ENCODE results near the gene RPS6KC1.
"Not testable (repeated sequence)": the region's sequence is repeated elsewhere in the genome, so short reads cannot be mapped to it uniquely, and the experiment has no call there.

RPS6KC1 gene

GRCh38 chr1:213211201-213211600, 160.2 kb downstream of the RPS6KC1 start:
- no peak for DNase-seq (ENCODE audit: low spot score)
- FAIRE-seq: no peak

- not testable (repeated sequence) for FAIRE-seq; DNase-seq (ENCODE audit: low spot score)
Measured at GRCh38 chr1:213219076-213219475, 168.0 kb downstream of the RPS6KC1 start.

GRCh38 chr1:213221209-213221608, 170.2 kb downstream of the RPS6KC1 start:
- no peak for FAIRE-seq
- no peak for DNase-seq (ENCODE audit: low spot score)

- FAIRE-seq (no peak), DNase-seq (ENCODE audit: low spot score) (no peak)
Measured at GRCh38 chr1:213227458-213227857, 176.4 kb downstream of the RPS6KC1 start.

- DNase-seq (ENCODE audit: low spot score) (no peak), FAIRE-seq (no peak)
Measured at GRCh38 chr1:213231795-213232231, 180.8 kb downstream of the RPS6KC1 start.

- no peak for FAIRE-seq
- DNase-seq (ENCODE audit: low spot score): no peak
Measured at GRCh38 chr1:213242883-213243282, 191.8 kb downstream of the RPS6KC1 start.

- FAIRE-seq (no peak), DNase-seq (ENCODE audit: low spot score) (peak; percentile 22)
Measured at GRCh38 chr1:213244664-213245091, 193.6 kb downstream of the RPS6KC1 start.

- DNase-seq (ENCODE audit: low spot score): no peak
- no peak for FAIRE-seq
Measured at GRCh38 chr1:213245260-213245910, 194.3 kb downstream of the RPS6KC1 start.

GRCh38 chr1:213247038-213247437, 196.0 kb downstream of the RPS6KC1 start:
- no peak for DNase-seq (ENCODE audit: low spot score)
- FAIRE-seq: no peak

- FAIRE-seq (no peak), DNase-seq (ENCODE audit: low spot score) (no peak)
Measured at GRCh38 chr1:213249395-213249794, 198.4 kb downstream of the RPS6KC1 start.

- no peak for FAIRE-seq
- DNase-seq (ENCODE audit: low spot score): no peak
Measured at GRCh38 chr1:213250041-213250440, 199.0 kb downstream of the RPS6KC1 start.

- no peak for DNase-seq (ENCODE audit: low spot score)
- no peak for FAIRE-seq
Measured at GRCh38 chr1:213250446-213250845, 199.4 kb downstream of the RPS6KC1 start.

GRCh38 chr1:213251972-213252371, 200.9 kb downstream of the RPS6KC1 start:
- no peak for DNase-seq (ENCODE audit: low spot score)
- FAIRE-seq: no peak

- FAIRE-seq (no peak), DNase-seq (ENCODE audit: low spot score) (no peak)
Measured at GRCh38 chr1:213256438-213257087, 205.5 kb downstream of the RPS6KC1 start.

- FAIRE-seq (no peak), DNase-seq (ENCODE audit: low spot score) (no peak)
Measured at GRCh38 chr1:213260311-213261075, 209.5 kb downstream of the RPS6KC1 start.

GRCh38 chr1:213264531-213264930, 213.5 kb downstream of the RPS6KC1 start:
- DNase-seq (ENCODE audit: low spot score): no peak
- FAIRE-seq: no peak

- no peak for FAIRE-seq
Measured at GRCh38 chr1:213266983-213267772, 216.1 kb downstream of the RPS6KC1 start.

GRCh38 chr1:213268221-213268620, 217.2 kb downstream of the RPS6KC1 start:
- FAIRE-seq: no peak
- DNase-seq (ENCODE audit: low spot score): peak; percentile 48

More at GRCh38 chr1:213266983-213267772, 216.1 kb downstream of the RPS6KC1 start:
- DNase-seq (ENCODE audit: low spot score): no peak

- FAIRE-seq: no peak
- no peak for DNase-seq (ENCODE audit: low spot score)
Measured at GRCh38 chr1:213269829-213270228, 218.8 kb downstream of the RPS6KC1 start.

- FAIRE-seq: no peak
Measured at GRCh38 chr1:213273546-213273945, 222.5 kb downstream of the RPS6KC1 start.

GRCh38 chr1:213274140-213274539, 223.1 kb downstream of the RPS6KC1 start:
- no peak for FAIRE-seq

More at GRCh38 chr1:213273546-213273945, 222.5 kb downstream of the RPS6KC1 start:
- no peak for DNase-seq (ENCODE audit: low spot score)

More at GRCh38 chr1:213274140-213274539, 223.1 kb downstream of the RPS6KC1 start:
- DNase-seq (ENCODE audit: low spot score): no peak

Measured in urothelium cell line (cell line).